22Rv1 (cell line): ENCODE data around the gene TPRKB.

Experiments
- H3K27ac ChIP-seq: fragments of 450-650 bp; 2 replicates; pipeline ENCODE4 v1.5.1; 2017
- ZFX ChIP-seq: fragments of 450-650 bp; IDR thresholded peaks from 2 replicates; pipeline ENCODE4 v1.6.1; 2017; ENCODE audit warnings: antibody characterized with exemption, borderline replicate concordance
- TF ChIP-seq, protein P1 (sequence below): fragments of 450-650 bp; IDR thresholded peaks from 2 replicates; pipeline ENCODE4 v1.5.1; 2017; ENCODE audit warnings: mild to moderate bottlenecking

The TPRKB gene

DNA sequence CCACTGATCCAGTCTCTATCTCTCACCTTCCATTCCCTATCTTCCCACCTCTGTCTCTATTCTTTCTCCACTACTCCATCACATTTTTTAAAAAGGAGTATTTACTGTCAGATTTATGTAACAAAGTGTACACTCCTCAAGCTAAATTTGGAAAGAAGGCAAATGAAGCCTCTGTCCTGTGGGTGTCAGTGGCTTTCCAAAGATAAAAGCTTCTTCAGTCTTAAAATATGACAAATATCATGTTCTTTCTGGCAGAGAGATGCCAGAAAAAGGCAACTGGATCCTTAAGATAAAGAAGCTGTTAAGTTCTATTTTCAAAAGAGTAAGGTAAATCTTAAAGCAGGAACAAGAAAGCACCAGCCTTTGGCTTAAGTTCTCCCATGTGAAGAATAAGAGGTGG, 35.7 kb upstream of the TPRKB start:
- TF ChIP-seq ZFX: no peak
- TF ChIP-seq, protein P1, sequence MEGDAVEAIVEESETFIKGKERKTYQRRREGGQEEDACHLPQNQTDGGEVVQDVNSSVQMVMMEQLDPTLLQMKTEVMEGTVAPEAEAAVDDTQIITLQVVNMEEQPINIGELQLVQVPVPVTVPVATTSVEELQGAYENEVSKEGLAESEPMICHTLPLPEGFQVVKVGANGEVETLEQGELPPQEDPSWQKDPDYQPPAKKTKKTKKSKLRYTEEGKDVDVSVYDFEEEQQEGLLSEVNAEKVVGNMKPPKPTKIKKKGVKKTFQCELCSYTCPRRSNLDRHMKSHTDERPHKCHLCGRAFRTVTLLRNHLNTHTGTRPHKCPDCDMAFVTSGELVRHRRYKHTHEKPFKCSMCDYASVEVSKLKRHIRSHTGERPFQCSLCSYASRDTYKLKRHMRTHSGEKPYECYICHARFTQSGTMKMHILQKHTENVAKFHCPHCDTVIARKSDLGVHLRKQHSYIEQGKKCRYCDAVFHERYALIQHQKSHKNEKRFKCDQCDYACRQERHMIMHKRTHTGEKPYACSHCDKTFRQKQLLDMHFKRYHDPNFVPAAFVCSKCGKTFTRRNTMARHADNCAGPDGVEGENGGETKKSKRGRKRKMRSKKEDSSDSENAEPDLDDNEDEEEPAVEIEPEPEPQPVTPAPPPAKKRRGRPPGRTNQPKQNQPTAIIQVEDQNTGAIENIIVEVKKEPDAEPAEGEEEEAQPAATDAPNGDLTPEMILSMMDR: no peak
- H3K27ac ChIP-seq: no peak overlapping the region

DNA sequence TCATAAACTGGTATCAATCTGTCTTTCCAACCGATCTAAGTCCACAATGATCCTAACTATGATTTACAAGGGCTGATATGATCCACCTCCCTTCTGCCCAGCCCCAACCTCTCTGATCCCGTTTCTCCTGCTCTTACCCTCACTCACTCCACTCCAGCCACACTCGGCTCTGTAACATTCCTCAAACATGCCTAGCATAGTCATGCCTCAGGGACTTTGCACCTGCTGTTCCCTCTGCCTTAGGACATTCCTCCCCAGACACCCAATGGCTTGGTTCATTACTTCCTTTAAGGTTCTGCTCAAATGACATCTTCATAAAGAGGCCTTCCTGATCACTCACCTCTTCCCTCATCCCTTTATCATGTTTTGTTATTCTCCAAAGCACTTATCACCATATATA, 33.6 kb upstream of the TPRKB start:
- TF ChIP-seq, protein P1: no peak
- no peak for TF ChIP-seq ZFX
- no peak overlapping the region for H3K27ac ChIP-seq

- H3K27ac ChIP-seq: no peak overlapping the region
- TF ChIP-seq ZFX: no peak
- TF ChIP-seq, protein P1: no peak
Measured at GRCh38 chr2:73766994-73767393, 29.8 kb upstream of the TPRKB start.

- no peak overlapping the region for H3K27ac ChIP-seq
- no peak for TF ChIP-seq ZFX
- TF ChIP-seq, protein P1: no peak
Measured at GRCh38 chr2:73766349-73766748, 29.2 kb upstream of the TPRKB start.

- H3K27ac ChIP-seq: no peak overlapping the region
- TF ChIP-seq ZFX: no peak
- TF ChIP-seq, protein P1: no peak
Measured at GRCh38 chr2:73764945-73765344, 27.8 kb upstream of the TPRKB start.

DNA sequence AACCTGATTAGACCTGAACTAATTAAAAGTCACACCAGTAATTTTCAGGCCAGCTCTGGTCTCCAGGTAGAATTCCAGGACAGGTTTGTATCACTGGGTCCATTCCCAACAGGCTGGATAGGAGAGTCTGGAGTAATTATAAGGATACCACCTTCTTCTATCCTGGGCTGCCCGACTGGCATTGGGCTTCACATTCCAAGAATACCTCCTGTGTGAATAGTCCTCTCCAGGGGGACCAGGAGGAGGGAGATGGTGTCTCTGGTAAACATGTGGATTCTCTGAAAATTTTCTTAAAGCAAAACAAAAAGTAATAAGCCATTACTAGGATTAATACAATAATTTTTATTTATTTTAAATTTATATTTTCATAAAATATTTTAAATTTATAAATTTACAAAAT, 25.4 kb upstream of the TPRKB start:
- no peak overlapping the region for H3K27ac ChIP-seq
- TF ChIP-seq, protein P1: no peak
- no peak for TF ChIP-seq ZFX

DNA sequence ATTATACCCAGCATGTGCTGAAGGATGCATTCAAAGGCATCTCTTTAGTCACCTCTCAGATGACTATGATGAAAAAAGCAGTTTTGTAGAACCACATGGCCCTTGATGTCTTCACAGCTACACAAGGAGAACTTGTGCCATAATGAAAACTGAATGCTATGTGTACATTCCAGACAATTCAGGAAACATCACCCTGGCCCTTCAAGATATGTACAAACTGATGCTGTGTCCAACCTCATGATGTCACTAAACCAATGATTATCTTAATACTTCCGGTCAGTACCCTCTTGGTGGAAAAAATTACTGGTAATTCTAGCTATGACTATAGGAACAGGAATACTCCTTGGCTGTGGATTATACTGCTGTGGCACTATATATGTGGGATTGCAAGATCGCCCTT, 22.8 kb upstream of the TPRKB start:
- no peak overlapping the region for H3K27ac ChIP-seq
- no peak for TF ChIP-seq ZFX
- TF ChIP-seq, protein P1: no peak
